GM19372 (cell line): ENCODE measurements around the gene ROGDI.
A peak's percentile ranks its signal among the peaks of the same experiment; 100 is the strongest.

Source experiments
- ATAC-seq: cut with Tn5 transposase; IDR thresholded peaks from one replicate; pipeline ENCODE4 v1.9.1; 2021; ENCODE audit warnings: mild to moderate bottlenecking, low read depth, moderate library complexity; ENCODE audit not compliant: unreplicated experiment

ROGDI gene

DNA sequence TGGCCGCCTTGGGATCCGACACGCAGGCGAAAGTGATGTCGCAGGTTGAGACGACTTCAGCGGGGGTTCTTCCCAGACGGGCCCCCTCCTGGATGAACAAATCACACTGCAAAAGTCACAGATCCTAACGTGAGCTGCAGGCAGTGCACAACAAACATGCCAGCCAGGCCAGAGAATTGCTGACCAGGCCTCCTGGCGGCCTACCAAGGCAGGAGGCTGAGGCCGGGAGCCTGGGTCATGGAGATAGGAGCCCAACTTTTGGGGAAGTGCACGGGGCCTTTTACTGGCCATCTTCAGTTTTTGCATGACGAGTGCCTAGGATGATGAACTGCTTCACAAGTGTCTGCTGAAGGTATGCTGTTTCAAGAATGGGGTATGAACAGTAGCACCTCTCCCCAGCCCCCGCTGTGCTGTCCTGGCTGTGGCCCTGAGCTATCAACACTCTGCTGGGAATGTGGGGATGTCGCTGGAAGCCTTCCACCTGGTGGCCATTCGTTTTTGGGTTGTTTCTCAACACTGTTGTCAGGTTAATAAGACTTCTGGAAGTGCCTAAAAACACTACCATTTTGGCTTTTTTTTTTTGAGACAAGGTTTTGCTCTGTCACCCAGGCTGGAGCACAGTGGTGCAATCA, 12.2 kb upstream of the ROGDI start:
- no peak for ATAC-seq

DNA sequence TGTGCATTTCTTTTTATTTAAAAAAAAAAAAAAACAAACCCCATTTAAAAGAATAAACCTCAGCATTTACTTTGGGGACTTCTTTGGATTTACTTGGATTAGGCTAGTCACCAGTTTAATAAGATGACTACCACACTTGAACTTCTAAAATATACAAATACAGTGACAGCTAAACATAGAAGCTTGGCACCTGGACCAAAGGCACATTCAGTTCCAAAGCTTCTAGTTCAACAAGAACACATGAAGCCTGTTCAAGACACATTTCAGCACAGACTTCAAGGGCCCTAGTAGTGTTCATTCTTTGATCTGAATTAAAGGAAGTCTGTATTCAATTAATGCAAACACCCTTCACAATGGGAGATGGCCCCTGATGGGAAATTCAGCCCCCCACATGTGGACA, 11.6 kb upstream of the ROGDI start:
- ATAC-seq: no peak

GRCh38 chr16:4813251-4814003, 11.0 kb upstream of the ROGDI start:
- no peak for ATAC-seq

DNA sequence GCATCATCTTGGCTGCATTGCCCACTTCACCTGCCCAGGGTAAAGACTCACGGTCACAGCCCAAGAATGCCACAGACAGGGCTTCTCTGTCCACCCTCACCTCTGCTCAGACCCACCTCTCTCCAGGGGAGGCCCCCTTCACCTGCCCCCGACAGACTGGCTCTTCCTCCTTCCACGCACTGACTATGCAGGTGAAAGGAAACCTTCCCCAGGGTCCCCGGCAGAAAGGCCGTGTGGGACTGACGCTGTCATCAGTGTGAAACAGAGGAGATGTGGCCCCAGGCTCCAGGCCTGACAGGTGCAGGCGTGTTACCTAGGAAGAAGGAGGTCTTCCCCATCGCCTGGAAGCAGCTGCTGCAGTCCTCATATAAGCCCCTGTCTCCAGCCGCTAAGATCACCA, 9.3 kb upstream of the ROGDI start:
- no peak for ATAC-seq

DNA sequence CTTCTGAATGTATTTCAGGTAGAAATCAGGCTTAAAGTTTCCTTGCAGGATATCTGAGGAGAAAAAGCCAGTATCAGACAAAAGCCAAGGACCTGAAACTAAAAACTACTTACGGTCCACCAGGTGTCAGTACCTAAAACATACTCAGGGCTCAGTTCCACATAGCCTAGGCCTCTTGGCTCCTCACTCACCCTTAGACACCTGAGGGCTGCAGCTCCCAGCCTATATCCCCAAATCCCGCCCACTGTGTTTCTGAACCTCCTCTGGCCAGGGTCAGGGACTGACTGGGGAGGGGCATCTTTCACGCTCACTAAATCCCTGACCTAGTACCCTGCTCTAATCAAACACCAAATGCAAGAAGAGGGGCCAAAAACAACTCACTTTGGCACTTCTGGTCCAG, 8.8 kb upstream of the ROGDI start:
- no peak for ATAC-seq

DNA sequence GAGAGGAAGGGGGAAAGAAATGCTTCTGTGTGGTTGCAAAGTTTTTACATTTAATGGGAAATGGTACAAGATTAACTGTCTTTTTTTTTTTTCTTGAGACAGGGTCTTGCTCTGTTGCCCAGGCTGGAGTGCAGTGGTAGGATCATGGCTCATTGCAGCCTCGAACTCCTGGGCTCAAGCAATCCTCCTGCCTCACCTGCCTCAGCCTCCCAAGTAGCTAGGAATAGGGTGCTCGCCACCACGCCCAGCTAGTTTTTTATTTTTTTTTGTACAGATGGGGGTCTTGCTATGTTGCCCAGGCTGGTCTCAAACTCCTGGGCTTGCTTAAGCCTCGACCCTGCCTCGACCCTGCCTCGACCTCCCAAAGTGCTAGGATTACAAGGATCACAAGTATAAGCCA, 3.8 kb upstream of the ROGDI start:
- ATAC-seq: no peak

DNA sequence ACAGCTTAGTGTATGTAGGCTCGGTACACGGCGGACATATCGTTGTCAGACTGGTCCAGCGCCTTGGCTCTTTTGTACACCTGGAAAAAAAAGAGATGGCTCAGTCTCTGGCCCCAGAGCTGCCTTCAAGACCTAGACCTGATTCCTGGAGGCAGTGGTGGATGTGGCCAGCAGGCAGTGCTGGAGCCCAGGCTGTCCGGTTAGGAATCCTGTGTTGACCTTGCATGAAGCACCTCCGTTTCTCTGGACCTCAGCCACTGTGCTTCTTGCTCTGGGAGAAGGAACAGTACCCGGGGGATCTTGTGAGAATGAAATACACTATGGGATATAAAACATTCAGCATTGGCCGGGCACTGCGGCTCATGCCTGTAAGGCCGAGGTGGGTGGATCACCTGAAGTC, 2.8 kb upstream of the ROGDI start:
- ATAC-seq: no peak

- ATAC-seq: no peak
These were observed 1.7 kb upstream of the ROGDI start for GRCh38 chr16:4803898-4804762.

GRCh38 chr16:4803401-4803844, 990 bp upstream of the ROGDI start:
- ATAC-seq: no peak

GRCh38 chr16:4802659-4803287, 340 bp upstream of the ROGDI start:
- peak; percentile 91 for ATAC-seq

- no peak for ATAC-seq
These were observed 1.1 kb downstream of the ROGDI start for GRCh38 chr16:4801051-4801961.

DNA sequence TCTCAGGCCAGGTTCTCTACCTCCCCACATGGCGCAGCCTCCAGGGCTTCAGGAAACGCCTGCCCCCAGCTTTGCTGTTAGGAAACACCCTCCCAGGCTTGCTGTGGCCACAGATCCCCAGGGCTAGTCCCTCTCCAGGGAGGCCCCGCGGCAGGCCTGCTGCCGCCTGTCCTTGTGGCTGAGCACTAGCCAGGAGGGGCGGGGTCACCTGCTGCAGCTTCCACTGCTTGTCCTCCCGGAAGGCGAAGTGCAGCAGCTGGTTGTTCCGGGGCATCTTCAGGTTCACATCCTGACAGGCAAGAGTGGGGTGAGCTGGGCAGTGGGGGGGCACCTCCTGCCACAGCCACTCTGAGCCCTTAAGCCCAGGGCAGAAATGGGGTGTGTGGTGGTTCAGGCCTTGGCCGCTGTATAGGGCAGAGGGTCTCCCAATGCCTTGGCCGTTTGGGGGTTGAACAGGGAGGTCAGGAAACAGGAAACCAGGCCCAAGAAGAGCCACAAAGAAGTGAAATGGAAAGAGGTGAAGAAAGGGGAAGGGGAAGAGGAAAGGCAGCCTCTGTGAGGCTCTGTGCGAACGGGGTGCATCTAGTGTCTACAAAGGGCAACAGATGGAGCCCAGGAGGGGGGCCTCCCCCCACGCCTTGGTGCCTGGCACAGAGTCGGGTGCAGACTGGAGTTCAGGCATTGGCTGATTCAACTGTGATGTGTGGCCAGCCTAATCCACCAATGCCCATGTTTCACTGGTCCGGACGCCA, 2.0 kb downstream of the ROGDI start:
- no peak for ATAC-seq

DNA sequence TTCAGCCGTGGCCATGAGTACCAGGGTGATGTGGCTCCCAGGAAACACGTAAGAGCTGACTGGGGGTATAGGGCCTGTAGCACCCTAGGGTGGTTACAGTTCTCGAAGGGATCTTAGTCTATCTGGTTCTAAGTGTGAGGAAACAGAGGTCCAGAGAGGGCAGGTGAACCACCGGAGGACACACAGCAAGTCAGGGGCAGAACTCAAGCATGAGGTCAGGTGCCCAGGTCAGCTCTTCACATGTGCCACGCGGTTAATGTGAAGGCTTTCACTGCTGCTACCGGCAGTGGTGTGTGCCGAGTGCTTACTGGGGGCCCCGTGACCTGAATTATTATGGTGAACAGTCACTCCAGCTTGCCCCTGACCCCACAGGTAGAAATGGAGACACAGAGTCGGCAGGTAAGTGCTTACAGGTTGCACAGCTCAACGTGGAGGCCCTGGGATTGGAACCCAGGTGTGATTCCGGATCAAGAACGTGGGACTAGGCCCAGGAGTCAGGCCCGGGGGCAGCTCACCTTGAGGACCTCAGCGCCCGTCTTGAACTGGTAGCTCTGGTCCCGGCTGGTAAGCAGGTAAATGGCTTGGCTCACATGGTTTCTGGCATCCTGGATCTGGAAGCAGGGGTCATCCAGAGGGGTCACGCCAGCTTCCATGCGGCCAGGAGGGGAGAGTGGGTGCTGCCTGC, 3.1 kb downstream of the ROGDI start:
- no peak for ATAC-seq

DNA sequence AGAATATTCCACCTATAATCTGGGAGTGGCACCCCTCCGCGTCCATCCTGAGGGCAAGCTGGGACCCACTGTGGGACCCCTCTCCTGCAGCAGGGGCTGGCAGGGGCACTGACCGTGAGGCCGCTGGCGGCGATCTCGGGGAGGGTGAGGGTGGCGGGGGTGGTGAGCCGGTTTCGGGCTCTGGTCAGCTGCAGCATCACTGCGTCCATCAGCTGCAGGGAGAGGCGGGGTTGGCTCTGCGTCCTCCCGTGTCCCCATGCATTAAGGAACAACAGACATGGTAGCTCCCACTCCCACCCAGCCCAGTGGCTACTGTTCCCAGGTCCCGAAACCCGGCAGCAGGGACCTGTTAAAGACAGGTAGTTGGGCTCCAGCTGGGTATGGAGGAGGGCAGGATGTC, 4.0 kb downstream of the ROGDI start:
- no peak for ATAC-seq

DNA sequence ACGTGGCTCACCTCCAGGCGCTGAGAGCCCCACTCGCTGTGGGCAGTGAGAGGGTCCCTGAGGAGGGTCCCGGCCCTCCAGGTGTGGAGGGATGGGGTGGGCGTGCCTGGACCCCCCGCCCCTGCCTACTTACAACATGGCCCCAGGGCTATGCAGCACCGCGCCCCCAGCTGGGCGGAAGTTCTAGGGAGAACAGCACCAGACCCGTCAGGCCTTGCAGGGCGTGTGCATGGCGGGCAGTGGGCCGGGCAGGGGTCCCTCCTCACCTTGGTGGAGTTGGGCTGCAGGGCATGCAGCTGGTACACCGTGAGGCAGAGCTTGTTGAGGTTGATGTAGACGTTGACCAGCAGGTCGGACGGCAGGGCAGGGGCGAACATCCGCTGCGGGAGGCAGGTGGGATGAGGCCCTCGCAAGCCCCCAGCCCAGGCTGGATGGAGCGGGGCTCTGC, 4.6 kb downstream of the ROGDI start:
- no peak for ATAC-seq

GRCh38 chr16:4796982-4797804, 5.2 kb downstream of the ROGDI start:
- no peak for ATAC-seq

GRCh38 chr16:4795828-4796572, 6.4 kb downstream of the ROGDI start:
- ATAC-seq: no peak
